Measurements from ENCODE around the gene PTPN1. TPM values are rescaled to one million over a fixed set of nuclear protein-coding genes. Genes with fewer than 3 reads are reported as not detected.

Gene PTPN1
- polyA plus RNA-seq (2012; ENCODE audit: insufficient read depth, insufficient read length, low read depth) = 58.1 TPM

GRCh38 chr20:50509923-50510705 is at the start of gene PTPN1:
Gene PTPN1 (plus strand): TSS chr20:50510383. CDS start chr20:50510528, 145 bp downstream.
- DNase-seq = peak; percentile 99
- no peak for TF ChIP-seq CTCF (IDR thresholded peaks at IDR 0.05; ENCODE audit: low read depth, low read length)
- Histone ChIP-seq H3K4me1 (peaks cover 2% of the 10 kb centered on the region; the same call in 1 of the 2 replicates), H3K36me3 (no peaks in the 10 kb centered on the region), H3K27me3 (no peaks in the 10 kb centered on the region), H3K4me3 (ENCODE audit: low read depth, low read length) (peak within 1 kb of the TSS; percentile 75), H3K9me3 (no peaks in the 10 kb centered on the region)

GRCh38 chr20:50460608-50461267 is 49.4 kb upstream of the PTPN1 start:
- Histone ChIP-seq H3K4me3 (ENCODE audit: low read depth, low read length) (no peak overlapping the region; the same call in 1 of the 2 replicates), H3K36me3 (no peaks in the 10 kb centered on the region), H3K4me1 (no peaks in the 10 kb centered on the region), H3K27me3 (no peaks in the 10 kb centered on the region), H3K9me3 (no peaks in the 10 kb centered on the region)
- DNase-seq = peak; percentile 86
- TF ChIP-seq CTCF (IDR thresholded peaks at IDR 0.05; ENCODE audit: low read depth, low read length) = peak; percentile 96

GRCh38 chr20:50462093-50462690 is 48.0 kb upstream of the PTPN1 start:
- no peak for TF ChIP-seq CTCF (IDR thresholded peaks at IDR 0.05; ENCODE audit: low read depth, low read length)
- no peak overlapping the region for H3K4me3 ChIP-seq (ENCODE audit: low read depth, low read length)
- H3K4me1 ChIP-seq = no peaks in the 10 kb centered on the region
- no peaks in the 10 kb centered on the region for H3K27me3 ChIP-seq
- no peaks in the 10 kb centered on the region for H3K36me3 ChIP-seq
- no peaks in the 10 kb centered on the region for H3K9me3 ChIP-seq
- no peak for DNase-seq

- Histone ChIP-seq H3K36me3 (no peaks in the 10 kb centered on the region), H3K9me3 (no peaks in the 10 kb centered on the region), H3K4me3 (ENCODE audit: low read depth, low read length) (peak overlapping the region; percentile 31; the same call in 1 of the 2 replicates), H3K27me3 (no peaks in the 10 kb centered on the region), H3K4me1 (no peaks in the 10 kb centered on the region)
- DNase-seq = peak; percentile 65
- peak; percentile 80 for TF ChIP-seq CTCF (IDR thresholded peaks at IDR 0.05; ENCODE audit: low read depth, low read length)
Measured at GRCh38 chr20:50464026-50464724, 46.0 kb upstream of the PTPN1 start.

GRCh38 chr20:50464725-50465650 is 45.2 kb upstream of the PTPN1 start:
- H3K27me3 ChIP-seq = no peaks in the 10 kb centered on the region
- no peaks in the 10 kb centered on the region for H3K9me3 ChIP-seq
- no peak for DNase-seq
- no peak for TF ChIP-seq CTCF (IDR thresholded peaks at IDR 0.05; ENCODE audit: low read depth, low read length)
- no peaks in the 10 kb centered on the region for H3K4me1 ChIP-seq
- no peak overlapping the region for H3K4me3 ChIP-seq (ENCODE audit: low read depth, low read length)
- H3K36me3 ChIP-seq = no peaks in the 10 kb centered on the region
